T-helper 1 cell (primary cell): Measurements from ENCODE around the gene PDE4D.
A peak's percentile ranks its signal among the peaks of the same experiment; 100 is the strongest.
"Not testable (repeated sequence)": the region's sequence is repeated elsewhere in the genome, so short reads cannot be mapped to it uniquely, and the experiment has no call there.

Experiments used
- DNase-seq, 5 donors: peaks; one replicate each; pipeline ENCODE4 v3.0.0-alpha.2; 2012 to 2020

Gene PDE4D

DNA sequence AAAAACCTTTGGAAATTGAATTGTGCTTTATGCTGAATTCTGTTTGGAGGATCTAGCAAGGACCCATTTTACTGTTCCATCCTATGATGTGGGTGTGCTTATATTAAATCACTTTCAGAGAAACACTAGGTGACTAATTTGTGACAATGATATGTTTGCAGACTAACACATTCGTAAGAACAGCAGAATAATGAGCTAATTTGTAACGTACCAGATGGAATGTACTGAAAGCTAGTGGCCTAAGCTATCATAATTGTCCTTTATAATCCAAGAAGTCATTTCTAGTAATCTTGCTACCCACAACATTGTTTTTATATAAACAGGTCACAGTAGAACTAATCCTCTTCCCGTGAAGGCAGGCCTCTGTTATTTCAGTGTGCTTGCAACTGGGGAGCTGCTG, 292.5 kb downstream of the PDE4D start:
- no peak for DNase-seq

DNA sequence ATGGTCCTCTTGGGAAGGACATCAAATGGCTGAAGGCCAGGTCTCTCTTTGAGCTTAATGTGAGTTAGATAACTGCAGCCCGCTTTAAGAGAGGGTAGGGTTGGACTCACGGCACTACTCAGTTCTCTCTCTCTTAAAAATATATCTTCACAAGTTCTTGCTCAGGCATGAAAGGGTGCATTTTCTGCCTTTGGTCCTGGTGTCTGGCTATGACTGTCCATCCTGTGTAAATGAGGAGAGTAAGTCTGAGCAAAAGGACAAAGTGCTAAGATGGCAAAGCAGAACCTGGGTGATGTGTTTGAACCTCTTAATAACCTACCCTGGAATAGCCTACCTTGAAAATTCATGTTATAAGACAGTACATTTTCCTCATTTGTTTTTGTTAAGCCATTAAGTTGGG, 293.4 kb downstream of the PDE4D start:
- no peak for DNase-seq

DNA sequence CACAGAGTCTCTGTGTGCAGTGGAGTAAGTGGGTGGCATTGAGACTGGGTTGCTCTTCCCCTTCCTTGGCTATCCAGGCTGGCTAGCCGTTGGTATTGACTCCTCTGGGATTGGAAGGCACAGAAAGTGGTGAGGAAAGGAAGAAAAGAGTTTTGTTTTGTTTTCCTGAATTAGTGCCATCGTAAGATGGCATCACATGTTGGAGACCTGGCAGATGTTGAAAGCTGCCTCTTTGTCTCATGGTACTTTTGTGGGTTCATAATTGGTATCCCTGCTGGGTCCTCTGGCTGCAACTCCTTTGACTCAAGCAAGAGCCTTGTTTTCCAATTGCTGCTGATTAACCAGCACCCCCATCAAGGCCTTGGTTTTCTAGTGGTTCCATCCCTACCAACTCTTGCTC, 293.8 kb downstream of the PDE4D start:
- DNase-seq = no peak

DNA sequence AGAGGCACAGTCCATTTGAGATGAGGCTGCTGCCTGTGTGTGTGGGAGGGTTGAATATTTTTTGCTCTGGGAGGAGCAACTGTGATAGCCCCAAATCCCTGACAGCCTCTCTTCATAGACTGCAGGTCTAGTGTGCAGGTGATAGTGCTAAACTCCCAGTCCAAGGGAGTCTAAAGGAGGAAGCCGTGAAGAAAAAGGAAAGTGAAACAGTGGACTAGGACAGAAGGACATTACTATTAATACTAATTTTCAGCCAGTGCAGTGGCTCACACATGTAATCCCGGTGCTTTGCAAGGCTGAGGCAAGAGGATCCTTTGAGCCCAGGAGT, 295.0 kb downstream of the PDE4D start:
- DNase-seq = no peak

DNA sequence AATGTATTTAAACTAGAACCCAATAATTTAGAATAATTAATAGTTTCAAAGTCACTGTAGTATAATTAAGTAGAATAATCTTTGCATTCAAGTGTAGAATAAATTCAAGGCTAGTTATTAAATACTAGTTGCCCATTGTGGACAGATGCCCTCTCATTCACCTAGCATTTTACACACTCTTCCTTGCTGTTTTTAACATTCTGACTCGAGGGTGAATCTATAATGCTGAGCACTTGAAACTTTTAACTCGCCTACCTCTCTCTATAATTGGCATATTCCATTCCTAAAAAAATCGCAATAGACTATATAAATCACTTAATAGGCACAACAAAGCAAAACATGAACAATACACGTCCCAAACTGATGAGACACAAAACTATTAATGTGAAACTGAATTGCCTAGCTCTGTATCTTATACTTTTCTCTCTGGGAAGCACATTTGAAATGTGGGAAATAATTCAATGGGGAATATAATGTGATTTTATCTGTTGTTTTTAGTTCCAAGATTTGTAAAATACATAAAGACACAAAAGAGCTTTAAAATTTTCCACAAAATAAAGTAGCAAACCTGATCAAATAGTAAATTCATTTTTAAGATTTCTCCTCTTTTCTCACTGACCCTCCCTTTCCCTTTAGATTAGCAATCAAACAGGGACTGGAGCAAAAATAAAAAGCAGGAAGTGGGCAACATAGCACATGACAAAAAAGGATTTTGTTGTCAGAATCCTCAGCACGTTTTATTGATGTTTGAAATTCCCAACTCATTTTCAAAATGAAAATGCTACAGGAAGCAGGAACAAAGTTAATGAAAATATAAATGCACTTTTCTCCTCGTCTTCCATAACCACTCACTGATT, 295.6 kb downstream of the PDE4D start:
- no peak for DNase-seq

- DNase-seq = no peak
Observed at GRCh38 chr5:59596586-59597350, 296.8 kb downstream of the PDE4D start.

DNA sequence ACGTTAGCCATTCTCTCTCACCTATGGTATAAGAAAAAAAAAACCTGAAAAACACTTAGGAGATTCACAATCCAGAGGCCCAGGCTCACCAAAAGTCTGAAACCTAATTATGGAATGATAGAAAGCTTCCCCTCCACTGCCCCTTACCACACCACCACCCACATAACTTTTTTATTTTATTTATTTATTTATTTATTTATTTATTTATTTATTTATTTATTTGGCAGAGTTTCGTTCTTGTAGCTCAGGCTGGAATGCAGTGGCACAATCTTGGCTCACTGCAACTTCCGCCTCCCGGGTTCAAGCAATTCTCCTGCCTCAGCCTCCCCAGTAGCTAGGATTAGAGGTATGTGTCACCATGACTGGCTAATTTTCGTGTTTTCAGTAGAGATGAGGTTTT, 299.4 kb downstream of the PDE4D start:
- DNase-seq = not testable (repeated sequence)

DNA sequence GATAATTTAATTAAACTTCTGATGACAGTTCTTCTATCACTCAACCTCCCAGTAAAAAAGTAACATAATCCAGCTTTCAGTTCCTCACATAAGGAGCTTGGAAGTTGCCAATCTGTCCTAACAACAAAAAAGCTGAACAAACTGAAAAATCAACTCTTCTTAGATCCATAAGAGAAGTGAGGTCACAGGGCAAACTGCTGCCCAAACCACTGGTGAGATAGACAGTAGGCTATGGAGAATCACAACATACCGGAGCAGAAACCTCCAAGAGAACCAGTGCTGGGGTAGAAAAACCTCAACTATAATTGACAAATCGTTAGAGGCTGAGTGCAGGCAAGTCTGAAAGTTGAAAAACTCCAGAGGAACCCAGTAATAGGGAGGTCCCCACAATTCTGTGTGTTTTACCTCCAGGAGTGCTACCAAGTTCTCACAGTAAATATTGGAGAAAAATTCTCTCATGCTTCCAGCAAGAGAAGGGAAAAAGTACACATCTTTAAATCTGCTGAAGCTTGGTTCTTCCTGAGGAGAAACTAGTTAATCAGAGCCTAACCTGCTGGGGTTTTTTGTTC, 300.0 kb downstream of the PDE4D start:
- no peak for DNase-seq

- peak in 1 of 5 donors; percentile 8 for DNase-seq
Observed at GRCh38 chr5:59592101-59592500, 301.4 kb downstream of the PDE4D start.

- peak in 1 of 5 donors; percentile 53 for DNase-seq
Observed at GRCh38 chr5:59591162-59591561, 302.4 kb downstream of the PDE4D start.

GRCh38 chr5:59588922-59589321, 304.6 kb downstream of the PDE4D start:
- no peak for DNase-seq

GRCh38 chr5:59587489-59588337, 305.8 kb downstream of the PDE4D start:
- no peak for DNase-seq

DNA sequence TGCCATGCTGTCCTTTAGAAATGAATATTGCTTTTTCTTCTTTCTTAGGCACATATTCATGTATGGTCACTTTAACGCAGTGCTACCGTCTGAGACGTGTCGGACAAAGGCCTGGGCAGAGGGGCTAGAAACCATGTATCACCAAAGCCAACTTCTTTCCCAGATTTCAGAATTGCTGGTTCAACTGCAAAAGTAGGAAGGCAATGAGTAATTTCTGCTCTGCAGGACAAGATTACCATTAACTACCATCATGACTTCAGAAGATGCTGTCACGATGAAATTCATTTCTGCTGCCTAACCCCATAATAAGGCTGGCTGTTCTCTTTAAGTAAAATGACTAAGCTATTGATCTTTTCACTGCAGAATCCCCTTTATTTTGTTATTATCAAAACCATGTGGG, 306.7 kb downstream of the PDE4D start:
- no peak for DNase-seq

DNA sequence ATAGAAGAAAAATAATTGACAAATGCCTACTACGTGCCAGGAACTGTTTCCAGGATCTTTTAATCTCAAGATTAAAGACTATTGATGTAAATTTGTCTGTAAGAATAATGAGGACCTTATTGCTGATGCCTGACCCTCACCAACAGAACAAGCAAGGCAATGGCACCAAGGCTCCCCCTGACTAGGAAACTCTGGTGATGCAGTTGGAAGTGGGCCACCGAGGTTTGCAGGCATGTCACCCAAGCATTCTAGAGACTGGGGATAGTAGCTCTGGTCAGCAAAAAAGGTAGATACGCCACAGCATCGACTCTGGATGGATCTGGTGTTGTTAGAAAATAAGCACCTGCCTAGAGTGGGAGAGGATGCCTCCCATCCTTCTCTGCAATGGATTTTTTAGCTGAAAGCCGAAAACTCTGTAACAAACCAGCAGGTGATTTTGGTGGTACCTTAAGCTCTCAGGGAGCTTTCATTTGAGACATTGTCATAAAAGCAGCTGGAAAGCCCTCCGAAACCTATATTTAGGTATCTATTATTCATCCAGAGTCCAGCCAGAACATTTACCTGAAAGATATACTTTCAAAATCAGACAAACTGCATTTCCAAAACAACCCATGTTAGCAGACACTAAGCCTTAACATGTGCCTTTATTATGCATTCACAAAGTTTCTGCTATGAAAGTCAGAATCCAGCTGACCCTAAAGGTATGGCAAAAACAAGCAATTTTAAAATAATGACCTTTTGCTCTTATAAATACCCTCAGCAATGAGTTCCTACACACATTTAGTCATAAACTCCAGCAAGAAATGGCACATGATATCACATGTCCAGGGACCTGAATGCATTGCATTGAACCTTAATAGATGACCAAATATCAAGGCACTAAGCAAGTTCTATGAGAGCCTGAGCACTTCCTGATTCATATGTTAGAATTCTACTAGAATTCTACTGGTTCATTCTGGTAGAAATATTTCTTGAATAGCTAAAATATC, 308.4 kb downstream of the PDE4D start:
- DNase-seq = no peak

DNA sequence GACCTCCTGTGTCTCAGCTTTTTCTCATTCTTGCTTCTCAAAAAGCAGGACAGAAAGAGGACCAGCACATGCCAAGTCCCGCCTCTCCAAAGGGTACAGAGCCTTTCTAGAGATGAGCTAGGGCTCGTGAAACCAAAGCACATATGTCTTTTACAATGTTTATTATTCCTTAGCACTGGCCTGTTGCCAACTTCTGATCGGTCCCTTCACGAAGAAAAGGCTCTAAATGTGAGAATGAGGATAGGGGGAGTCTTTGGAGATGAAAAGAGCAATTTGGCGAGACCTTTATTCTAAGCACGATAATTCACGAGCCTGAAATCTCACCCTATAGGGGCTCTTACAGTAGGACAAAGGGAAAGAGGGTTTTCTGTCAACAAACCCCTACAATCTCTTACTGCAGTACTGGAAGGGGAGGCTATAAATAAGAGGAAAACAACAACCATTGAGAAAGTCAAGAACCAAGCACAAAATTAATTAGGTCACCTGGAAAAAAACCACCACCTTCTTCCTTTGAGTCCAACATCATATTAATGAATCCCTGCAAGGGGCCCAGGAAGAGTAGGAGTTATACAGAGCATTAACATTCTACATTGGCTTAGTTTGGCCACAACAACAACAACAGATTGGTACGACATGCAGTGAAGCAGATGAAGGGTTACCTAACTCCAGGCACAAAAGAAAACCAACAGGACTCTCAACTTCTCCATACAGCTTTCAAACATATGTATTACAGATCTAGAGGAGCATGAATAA, 309.5 kb downstream of the PDE4D start:
- no peak for DNase-seq

- no peak for DNase-seq
Observed at GRCh38 chr5:59583151-59583809, 310.2 kb downstream of the PDE4D start.

GRCh38 chr5:59582746-59583145, 310.8 kb downstream of the PDE4D start:
- no peak for DNase-seq

DNA sequence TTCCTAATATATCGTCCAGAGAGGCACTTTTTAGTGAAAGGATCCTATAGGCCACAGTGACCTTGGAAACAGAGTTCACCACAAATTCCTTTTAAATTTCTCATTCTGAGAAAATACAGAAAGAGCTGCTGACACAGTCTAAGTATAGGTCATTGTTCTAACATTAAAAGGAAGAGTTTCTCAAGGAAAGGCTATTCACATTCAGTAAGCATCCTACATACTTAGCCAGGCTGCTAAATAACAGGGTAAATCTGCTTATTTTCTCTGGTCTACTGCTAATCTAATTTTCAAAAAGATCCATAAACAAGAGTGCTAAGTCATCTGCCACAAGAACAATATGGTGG, 313.7 kb downstream of the PDE4D start:
- no peak for DNase-seq

DNA sequence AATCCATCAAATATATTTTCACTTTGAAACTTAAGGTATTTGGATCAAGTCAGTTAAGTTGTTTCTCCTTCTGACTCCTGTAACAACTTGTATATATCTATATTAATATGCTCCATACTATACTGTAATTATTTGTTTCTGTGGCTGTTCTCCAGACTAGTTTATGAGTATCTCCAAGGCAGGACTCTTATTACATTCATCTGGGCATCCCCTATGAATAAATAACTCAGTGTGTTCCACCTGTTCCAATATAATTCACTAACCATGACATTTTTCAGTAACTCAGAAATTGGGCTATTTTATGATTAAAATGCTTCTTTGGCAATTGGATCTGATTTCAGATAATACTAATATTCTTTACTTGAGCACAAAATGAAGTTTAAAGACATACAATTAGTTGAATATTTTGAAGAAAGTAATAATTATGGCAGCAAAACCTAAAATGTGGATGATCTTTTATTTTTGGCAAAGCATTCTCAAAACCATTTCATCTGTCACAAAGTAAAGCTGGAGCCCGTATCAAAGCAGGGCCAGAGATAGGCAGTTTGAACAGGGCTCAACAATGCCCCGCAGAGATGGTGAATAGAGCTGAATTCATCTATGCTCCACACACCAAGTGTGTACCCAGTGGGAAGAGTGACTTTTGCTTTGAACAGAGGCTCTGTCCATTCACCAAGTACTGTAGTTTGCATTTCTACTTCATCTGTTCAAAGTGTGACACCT, 314.3 kb downstream of the PDE4D start:
- DNase-seq = no peak

DNA sequence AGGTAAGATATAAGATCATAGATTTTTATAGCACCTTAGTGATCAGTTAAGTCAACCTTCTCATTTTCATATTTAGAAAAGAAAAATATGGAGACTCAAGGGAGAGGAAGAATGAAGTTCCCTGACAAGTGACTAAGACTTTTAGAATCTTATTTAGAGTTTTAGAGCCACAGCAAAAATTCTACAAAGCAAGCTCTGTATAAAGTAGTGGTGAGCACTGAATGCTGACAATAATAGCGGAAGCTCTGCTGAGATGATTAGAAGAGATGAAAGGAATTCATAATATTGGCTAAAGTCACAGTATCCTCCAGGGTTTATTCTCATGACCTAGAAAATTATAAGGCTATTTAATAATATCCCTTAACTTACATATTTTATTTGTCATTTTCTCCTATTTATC, 316.0 kb downstream of the PDE4D start:
- DNase-seq = no peak
